ENCODE data around the gene CBLB.

CBLB gene

DNA sequence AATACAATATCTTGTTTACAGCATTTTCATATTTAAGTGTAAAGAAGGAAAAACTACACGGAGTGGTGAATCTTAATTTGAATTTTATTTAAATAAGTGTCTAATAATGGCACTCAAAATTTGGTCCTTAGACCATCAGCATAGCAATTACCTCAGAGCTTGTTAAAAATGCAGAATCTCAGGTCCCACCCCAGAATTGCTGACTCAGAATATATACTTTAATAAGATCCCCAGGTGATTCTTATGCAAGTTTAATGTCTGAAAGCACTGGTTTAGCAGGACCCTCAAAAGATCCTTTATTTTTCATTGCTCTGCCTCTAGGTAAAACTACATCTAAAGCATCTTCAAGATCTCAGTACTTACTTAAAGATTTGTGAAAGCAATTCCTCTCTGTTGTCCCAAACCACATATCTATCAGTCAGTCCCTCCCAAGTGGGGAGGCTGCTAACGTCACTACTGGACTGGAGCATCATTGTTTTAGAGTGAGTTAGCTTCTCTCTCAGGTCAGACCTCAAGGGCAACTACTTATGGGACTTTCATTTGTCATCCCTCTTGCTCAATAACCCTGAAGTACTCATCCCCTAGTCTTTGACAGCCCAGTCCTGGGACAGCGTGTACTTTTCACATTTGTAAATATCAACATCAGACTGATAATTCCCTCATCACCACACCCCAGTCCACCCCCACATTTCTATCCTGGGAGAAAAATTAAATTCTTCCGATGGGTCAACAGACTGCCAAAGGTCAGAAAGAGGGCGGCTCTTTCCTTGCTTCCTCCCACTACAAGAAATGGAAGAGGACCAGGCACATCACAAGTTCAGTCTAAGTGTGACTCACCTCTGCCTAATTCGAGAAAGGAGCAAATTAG, 76.7 kb downstream of the CBLB start:
- DNase-seq (ENCODE audit: insufficient read length, low spot score) = no peak
- no peak for FAIRE-seq

DNA sequence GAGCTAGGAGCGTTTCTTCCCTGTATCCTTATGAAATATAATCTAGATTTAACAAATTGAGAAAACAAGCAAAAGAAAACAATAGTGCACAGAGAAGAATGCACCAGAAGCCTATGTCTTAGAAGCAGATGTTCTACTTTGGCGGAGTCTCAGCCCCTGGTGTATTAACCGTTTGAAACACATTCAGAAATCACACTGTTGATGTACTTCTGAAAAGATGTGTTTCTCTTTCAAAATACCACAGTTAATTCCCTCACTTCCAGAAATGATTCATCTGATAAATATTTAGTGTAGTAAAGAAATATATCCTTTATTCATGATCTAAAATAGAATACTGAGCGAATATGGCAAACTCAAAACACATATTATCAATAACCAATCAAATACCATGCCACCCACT, 77.7 kb downstream of the CBLB start:
- DNase-seq (ENCODE audit: insufficient read length, low spot score) = no peak
- FAIRE-seq = no peak

DNA sequence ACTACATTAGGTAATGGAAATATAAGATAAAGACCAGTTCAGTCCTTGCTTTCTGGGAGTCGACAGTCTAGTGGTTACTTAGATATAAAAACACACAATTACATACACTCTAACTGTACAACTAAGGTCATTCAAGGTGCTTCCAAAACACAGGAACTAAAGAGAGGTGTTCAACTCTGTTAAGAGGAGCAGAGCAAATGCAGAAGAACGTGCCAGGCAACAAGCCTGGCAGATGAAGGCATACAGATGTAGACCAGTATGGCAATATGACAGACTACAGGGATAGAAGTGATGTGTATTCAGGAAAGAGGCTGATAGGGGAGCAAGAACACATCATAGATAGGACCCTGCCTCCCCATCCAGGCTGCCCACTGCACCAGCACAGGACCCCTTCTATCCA, 78.3 kb downstream of the CBLB start:
- FAIRE-seq = no peak
- no peak for DNase-seq (ENCODE audit: insufficient read length, low spot score)

DNA sequence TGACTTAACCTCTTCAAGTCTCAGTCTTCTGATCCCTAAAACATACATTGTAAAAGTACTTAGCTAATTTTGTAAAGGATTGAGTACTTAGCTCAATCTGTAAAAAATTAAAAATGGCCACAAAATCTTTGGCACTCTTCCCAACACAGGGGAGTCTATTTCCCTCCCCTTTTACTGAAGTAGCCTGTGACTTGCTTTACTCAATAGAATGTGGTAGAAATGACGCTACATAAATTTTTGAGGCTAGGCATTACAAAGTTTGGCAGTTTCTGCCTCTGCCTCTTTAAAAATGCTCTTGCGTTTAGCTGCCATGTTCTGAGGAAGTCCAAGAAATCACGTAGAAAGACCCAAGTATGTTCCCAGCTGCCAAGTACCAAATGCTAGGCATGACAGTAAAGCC, 80.2 kb downstream of the CBLB start:
- DNase-seq (ENCODE audit: insufficient read length, low spot score) = no peak
- FAIRE-seq = no peak

DNA sequence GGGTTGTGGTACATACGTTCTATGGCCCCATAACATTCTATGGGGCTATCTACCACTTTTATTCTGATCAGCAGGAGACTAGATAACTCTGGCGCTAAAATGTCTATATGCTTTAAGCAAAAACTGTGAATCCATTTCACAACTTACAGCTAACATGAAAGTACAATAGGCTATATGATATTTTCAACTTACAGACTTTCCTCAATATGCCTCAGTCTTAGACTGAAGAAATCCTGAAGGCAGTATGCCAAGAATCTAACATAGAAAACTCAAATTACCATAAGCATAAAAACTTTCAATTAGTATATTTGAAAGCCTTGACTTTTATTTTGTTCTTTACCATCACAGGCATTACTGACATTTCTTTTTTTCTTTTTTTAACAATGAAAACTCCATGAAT, 81.4 kb downstream of the CBLB start:
- FAIRE-seq = no peak
- no peak for DNase-seq (ENCODE audit: insufficient read length, low spot score)

DNA sequence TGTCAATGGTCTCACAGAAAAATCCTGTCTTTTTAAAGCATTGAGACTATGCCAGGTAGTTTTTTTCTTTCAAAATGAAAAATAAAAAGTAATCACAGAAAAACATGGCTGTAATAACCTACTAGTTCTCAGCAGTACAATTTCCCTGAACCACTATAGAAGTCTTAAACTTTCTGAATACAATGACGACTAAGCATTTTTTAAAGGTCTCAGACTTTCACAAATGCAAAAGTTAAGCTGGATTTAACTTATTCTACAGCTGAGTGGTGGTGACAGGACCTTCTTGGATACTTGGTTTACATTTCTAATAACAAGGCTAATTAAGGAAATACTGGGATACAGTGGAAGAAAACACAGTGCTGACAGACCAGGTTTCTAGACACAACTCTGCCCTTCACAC, 81.8 kb downstream of the CBLB start:
- no peak for FAIRE-seq
- no peak for DNase-seq (ENCODE audit: insufficient read length, low spot score)

DNA sequence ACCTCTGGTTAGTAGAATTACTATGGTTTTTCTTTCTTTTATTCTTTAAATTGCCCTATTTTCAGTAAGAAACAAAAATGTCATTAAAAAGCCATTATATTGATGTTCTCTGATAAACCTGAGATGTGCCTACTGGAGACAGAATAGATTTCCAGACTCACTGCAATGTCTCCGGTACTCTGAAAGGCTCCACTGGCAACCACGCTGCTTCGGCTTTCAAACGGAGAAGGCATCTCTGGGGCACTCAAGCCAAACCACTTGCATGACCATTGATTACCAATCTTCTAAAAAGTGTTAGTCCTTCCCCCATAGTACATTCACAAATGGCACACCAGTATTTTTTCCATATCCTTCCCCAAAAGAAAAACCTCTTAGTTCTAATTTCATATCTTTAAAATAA, 82.6 kb downstream of the CBLB start:
- DNase-seq (ENCODE audit: insufficient read length, low spot score) (no peak), FAIRE-seq (no peak)

DNA sequence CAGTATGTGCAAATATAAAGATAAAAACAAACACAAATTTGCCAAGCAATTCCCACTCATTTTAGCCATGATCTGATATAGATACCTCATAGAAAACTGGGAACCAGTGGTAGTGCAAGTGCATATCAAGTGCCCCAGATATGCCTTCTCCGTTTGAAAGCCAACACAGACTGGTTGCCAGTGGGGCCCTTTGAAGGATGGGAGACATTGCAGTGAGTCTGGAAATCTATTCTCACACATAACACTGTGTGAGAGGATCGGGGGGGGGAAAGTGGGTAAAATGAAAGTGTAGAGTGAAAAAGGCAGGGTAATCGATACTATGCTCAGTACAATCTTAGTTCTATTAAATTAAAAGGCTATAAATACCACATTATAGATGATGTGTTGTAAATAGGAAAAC, 83.0 kb downstream of the CBLB start:
- no peak for FAIRE-seq
- DNase-seq (ENCODE audit: insufficient read length, low spot score) = no peak

DNA sequence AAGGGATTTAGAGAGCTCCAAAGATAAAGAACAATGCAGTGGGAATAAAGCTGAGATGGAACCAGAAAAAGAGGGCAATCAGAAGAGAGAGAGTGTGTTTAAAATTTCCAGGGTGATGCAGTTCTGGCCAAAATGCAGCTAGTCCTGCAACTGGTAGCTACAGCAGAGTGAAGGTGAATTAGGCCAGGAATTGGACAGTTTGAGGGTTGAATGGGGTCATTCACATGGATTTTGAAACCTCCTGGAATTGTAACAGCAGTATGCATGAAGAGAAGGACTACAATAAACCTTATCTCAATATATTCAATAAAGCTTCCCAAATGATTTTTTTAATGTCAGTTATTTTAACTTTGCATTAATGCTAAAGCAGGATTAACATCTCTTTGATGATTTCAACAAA, 85.2 kb downstream of the CBLB start:
- no peak for FAIRE-seq
- no peak for DNase-seq (ENCODE audit: insufficient read length, low spot score)

DNA sequence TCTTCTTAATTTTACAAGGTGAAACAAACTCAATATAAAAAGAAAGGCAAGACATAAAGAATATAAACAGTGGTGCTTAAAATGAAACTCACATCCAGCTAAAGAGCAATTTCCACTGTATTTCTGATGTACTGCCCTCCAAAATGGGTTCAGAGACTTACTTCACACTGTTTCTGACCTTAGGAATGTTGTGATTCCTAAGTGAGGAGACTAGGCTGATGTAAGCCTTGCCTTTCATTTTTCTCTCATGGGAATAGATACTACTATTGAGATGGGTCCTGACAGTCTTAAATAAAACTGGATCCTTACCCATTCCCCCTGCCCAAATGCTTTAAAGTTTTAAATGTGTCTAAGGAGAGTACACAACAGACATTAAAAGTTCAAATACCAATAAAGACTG, 86.9 kb downstream of the CBLB start:
- DNase-seq (ENCODE audit: insufficient read length, low spot score) (no peak), FAIRE-seq (no peak)

DNA sequence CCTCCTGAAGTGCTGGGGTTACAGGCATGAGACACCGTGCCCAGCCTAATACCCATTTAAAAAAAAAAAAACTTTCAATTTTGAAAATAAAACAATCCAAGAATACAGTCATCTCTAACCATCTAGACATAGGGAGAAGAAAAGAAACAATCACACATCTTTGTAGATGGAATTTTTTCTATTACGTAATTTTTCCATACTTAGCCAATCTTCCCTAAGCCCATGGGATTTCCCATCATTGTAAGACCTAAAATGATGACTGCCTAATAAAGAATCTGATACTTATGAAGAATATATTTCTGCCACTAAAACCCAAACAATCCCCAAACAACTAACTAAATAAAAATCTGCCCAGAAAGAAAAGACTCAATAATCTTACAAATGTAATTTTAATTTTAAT, 88.7 kb downstream of the CBLB start:
- DNase-seq (ENCODE audit: insufficient read length, low spot score) = no peak
- no peak for FAIRE-seq

DNA sequence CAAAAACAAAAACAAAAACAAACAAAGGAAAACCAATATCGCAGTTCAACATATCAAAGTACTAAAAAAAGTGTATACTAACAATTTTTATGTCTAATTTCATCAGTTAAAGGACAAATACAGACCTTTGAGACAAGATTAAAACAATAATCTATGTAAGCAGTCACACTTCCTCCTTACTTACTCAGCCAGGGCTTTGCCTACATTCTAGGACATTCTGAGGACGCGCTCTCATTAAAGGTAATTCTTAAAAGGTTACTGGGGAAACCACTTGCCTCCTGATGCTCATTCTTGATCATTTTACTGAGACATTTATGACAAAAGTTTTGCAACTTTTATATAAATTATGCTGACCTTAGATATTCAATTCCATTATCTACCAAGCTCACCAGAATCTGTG, 93.4 kb downstream of the CBLB start:
- FAIRE-seq (peak; percentile 40), DNase-seq (ENCODE audit: insufficient read length, low spot score) (no peak)

DNA sequence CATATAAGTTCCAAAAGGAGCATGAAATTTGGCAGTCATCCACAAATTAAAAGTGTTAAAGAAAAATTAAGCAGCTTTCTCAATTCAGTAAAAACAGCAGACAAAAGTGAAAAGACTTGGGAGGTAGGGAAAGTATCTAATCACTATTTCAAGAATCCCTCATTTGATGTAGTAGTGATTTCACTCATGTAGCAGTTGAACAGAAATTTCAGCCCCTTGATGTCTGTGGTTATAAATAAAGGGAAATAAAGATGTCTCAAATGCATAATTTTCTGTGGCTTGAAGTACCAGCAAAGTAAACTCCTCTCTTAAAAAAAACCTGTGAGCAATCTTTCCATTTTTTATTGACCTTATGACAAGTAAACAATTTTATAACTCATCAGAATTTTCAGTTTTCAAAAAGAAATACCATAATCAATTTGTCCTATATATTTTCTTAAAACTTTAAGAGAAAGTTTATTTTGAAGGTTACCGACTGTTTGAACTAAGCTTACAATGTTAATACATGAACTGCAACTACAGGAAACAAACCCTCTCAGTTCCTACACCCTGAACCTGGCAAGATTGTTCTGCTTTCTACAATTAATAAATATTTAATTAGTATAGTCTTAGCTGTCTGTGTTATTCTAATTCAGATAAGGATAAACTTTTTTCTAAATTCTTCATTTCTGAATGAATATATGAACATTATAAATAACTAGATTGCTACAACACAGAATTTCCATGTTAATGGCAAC, 94.2 kb downstream of the CBLB start:
- FAIRE-seq (peak; percentile 66), DNase-seq (ENCODE audit: insufficient read length, low spot score) (no peak)

DNA sequence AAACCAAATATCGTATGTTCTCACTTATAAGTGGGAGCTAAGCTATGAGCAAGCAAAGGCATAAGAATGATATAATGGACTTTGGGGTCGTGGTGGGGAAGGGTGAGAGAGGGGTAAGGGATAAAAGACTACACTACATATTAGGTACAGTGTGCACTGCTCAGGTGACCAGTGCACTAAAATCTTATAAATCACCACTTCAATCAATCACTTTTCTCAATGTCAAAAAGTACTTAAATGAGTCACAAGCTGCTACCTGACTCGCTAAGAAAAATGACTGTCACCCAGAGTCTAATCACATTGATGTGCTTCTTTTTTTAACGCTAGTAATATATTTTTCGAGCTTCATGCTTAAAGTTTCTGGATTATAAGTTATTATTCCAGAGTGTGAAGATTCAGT, 95.5 kb downstream of the CBLB start:
- FAIRE-seq (no peak), DNase-seq (ENCODE audit: insufficient read length, low spot score) (no peak)

DNA sequence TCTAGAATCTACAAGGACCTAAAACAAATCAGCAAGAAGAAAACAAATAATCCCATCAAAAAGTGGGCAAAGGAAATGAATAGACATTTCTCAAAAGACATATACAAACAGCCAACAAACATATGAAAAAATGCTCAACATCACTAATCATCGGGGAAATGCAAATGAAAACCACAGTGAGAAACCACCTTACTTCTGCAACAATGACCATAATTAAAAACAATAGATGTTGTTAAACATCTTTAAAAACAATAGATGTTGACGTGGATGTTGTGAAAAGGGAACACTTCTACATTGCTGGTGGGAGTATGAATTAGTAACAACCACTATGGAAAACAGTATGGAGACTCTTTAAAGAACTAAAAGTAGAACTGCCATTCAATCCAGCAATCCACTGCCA, 96.2 kb downstream of the CBLB start:
- peak; percentile 51 for FAIRE-seq
- no peak for DNase-seq (ENCODE audit: insufficient read length, low spot score)

DNA sequence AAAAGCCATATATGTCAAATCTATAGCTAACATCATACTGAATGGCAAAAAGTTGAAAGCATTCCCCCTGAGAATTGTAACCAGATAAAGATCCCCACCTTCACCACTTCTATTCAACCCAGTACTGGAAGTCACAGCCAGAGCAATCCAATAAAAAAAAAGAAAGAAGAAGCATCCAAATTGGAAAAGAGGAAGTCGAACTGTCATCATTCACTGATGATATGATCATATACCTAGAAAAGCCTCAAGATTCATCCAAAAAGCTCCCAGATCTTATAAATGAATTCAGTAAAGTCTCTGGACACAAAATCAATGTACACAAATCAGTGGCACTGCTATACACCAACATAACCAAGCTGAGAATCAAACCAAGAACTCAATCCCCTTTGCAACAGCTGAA, 97.4 kb downstream of the CBLB start:
- FAIRE-seq (no peak), DNase-seq (ENCODE audit: insufficient read length, low spot score) (no peak)

DNA sequence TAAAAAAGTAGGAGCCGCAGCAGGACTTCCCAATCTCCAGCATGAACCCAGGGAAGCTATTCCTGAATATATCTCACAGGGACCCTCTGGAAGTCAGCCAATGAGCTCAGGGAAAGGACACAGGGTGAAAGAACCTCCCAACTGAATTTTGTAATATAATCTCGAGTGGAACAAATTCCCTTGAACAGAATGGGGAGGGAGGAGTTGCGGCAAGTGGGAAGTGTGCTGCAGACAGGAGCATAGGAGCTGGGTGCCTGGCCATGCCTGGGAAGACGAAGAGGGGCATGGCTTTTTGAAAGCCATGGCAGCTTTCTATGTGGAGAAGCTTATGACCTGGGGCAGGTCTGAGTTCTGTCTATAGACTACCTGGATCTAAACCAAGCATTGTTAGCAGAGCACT, 98.4 kb downstream of the CBLB start:
- no peak for DNase-seq (ENCODE audit: insufficient read length, low spot score)
- FAIRE-seq = no peak

DNA sequence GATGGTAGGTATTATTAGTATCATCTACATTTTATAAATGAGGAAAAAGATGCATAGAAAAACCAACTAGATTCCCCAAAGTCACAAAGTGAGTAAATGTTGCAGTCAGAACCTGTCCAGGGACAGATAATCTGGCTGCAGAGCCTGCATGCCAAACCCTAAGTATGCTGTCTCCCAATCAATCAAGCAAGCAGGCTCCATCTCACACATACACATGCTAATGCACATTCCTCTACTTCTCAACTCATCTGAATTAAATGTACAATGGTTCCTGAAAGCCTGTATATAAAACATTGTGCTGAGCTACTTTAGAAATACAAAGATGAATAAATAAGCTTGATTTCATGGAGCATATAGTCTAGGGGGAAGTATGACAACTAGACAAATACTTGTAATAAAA, 101.0 kb downstream of the CBLB start:
- no peak for FAIRE-seq

DNA sequence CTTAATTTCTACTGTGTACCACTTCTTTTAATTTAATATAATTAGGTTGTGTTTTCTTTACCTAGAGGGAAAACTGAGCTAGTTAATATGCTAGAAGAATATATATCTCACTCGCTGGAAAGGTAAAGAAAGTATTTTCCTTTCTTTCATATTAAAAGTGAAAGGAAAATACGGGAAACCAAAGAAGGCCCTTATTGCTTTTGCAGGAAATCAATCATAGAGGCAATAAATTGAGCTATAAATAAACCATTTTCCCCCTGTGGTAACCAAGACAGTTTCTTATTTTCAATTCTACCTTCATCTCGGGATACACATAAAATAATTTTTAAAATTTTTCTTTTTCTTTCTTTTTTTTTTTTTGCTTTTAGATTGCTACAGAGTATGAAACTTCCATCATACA, 101.6 kb downstream of the CBLB start:
- DNase-seq (ENCODE audit: insufficient read length, low spot score) (no peak), FAIRE-seq (no peak)

More for the DNA sequence above, 101.0 kb downstream of the CBLB start:
- DNase-seq (ENCODE audit: insufficient read length, low spot score) = no peak

DNA sequence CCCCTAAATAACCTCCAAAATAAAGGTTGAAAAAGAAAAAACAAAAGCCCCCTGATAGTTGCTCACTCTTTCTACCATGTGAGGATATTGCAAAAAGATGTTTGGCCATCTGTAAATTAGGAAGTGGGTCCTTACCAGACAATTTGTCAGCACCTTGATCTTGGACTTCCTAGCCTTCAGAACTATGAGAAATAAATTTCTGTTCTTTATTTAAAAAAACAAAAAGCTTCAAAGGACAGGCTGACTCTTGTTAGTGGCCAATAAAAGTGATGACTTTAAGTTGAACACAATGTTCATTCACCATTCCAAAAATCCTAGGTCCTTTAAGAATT, 103.5 kb downstream of the CBLB start:
- FAIRE-seq = no peak
- DNase-seq (ENCODE audit: insufficient read length, low spot score) = no peak

DNA sequence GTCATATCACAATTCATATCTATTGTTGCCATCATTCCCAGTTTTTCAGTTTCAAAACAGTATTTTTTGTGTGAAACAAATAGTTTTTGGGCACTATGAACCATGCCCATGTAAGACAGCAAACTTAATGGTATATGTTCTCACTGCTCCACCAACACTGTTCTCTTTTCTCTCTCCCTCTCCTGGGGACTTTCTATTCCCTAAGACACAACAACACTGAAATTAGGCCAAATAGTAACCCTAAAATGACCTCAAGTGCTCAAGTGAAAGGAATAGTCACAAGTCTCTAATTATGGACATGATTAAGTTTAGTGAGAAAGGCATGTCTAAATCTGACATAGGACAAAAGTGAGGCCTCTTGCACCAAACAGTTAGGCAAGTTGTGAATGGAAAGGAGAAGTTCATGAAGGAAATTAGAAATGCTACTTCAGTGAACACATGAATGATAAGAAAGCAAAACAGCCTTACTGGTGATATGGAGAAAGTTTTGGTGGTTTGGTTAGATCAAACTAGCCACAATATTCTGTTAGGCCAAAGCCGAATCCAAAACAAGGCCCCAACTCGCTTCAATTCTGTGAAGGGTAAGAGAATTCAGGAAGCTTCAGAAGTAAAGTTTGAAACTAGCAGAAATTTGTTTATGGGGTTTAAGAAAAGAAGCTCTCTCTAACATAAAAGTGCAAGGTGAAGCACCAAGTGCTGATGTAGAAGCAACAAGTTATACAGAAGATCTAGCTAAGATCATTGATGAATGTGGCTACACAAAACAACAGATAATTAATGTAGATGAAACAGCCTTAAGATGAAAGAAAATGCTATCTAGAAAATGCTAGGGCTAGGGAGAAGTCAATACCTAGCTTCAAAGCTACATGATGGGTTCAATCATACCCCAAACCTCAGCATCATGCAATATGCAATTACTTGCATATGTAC, 104.2 kb downstream of the CBLB start:
- DNase-seq (ENCODE audit: insufficient read length, low spot score) = no peak
- FAIRE-seq = peak; percentile 79

Measured in GM19239 (cell line).